GM23248 (cell line): ENCODE data around the gene SMPD3. TPM values are rescaled to one million over a fixed set of nuclear protein-coding genes. Genes with fewer than 3 reads are reported as not detected.

ENCODE experiments used
- DNase-seq: peaks from one replicate; pipeline ENCODE4 v3.0.0-alpha.2; 2015
- H2AFZ ChIP-seq: fragments of 200-600 bp; sonication (generic); 2 replicates; pipeline ENCODE4 v1.6.1; 2016; ENCODE audit warnings: antibody characterized with exemption
- H3F3A ChIP-seq: fragments of 200-600 bp; sonication (generic); 2 replicates; pipeline ENCODE4 v1.6.1; 2016; ENCODE audit warnings: mild to moderate bottlenecking, antibody characterized with exemption, mixed run types; ENCODE audit not compliant: insufficient read depth
- H3K27ac ChIP-seq: fragments of 200-600 bp; sonication (generic); 2 replicates; pipeline ENCODE4 v1.5.1; 2016; ENCODE audit warnings: mild to moderate bottlenecking
- H3K27me3 ChIP-seq: fragments of 200-600 bp; sonication (generic); replicated peaks from 2 replicates; pipeline ENCODE4 v1.6.1; 2016; ENCODE audit warnings: mild to moderate bottlenecking; ENCODE audit not compliant: insufficient read depth
- H3K36me3 ChIP-seq: fragments of 200-600 bp; sonication (generic); 2 replicates; pipeline ENCODE4 v1.6.1; 2016; ENCODE audit warnings: low read depth, mild to moderate bottlenecking
- H3K4me1 ChIP-seq: fragments of 200-600 bp; sonication (generic); 2 replicates; pipeline ENCODE4 v1.6.1; 2016; ENCODE audit warnings: mild to moderate bottlenecking; ENCODE audit not compliant: insufficient read depth
- H3K4me2 ChIP-seq: fragments of 200-600 bp; sonication (generic); one replicate; pipeline ENCODE4 v1.6.1; 2016; ENCODE audit warnings: mild to moderate bottlenecking; ENCODE audit not compliant: unreplicated experiment
- H3K4me3 ChIP-seq: fragments of 200-600 bp; sonication (generic); 2 replicates; pipeline ENCODE4 v1.5.1; 2016; ENCODE audit warnings: mild to moderate bottlenecking
- H3K79me2 ChIP-seq: fragments of 200-600 bp; sonication (generic); 2 replicates; pipeline ENCODE4 v1.6.1; 2016; ENCODE audit warnings: mild to moderate bottlenecking; ENCODE audit not compliant: insufficient read depth
- H3K9ac ChIP-seq: fragments of 200-600 bp; sonication (generic); 2 replicates; pipeline ENCODE4 v1.6.1; 2016; ENCODE audit warnings: mild to moderate bottlenecking
- H3K9me2 ChIP-seq: fragments of 200-600 bp; sonication (generic); 2 replicates; pipeline ENCODE4 v1.6.1; 2016; ENCODE audit warnings: mixed run types, mild to moderate bottlenecking, moderate library complexity; ENCODE audit not compliant: insufficient read depth
- H3K9me3 ChIP-seq: fragments of 200-600 bp; sonication (generic); one replicate; pipeline ENCODE4 v1.6.1; 2017; ENCODE audit warnings: low read depth
- H4K20me1 ChIP-seq: fragments of 200-600 bp; sonication (generic); 2 replicates; pipeline ENCODE4 v1.6.0; 2016; ENCODE audit not compliant: insufficient read depth
- EZH2 ChIP-seq: fragments of 200-600 bp; sonication (generic); IDR thresholded peaks from 2 replicates; pipeline ENCODE4 v1.6.1; 2018; ENCODE audit warnings: antibody characterized with exemption, mild to moderate bottlenecking; ENCODE audit not compliant: insufficient read depth, poor library complexity, severe bottlenecking
- EZH2phosphoT487 ChIP-seq: fragments of 200-600 bp; sonication (generic); IDR thresholded peaks from 2 replicates; pipeline ENCODE4 v1.6.1; 2018; ENCODE audit warnings: antibody characterized with exemption, moderate library complexity, mild to moderate bottlenecking, low read depth; ENCODE audit not compliant: insufficient read depth
- WGBS, 2 experiments: methylation state at CpG; one replicate each; pipeline ENCODE4 v1.1.6; 2015 to 2017; ENCODE audit warnings: low lambda C conversion rate in 2 of 2, low coverage in 1 of 2; ENCODE audit errors: missing lambda C conversion rate in 2 of 2; 5-methylcytosine and 5-hydroxymethylcytosine counted together
- in situ Hi-C: fragments of 300-500 bp; cut with MboI; formaldehyde crosslinking; loops from 2 replicates; pipeline ENCODE4 v1.15.0; 2020
- polyA plus RNA-seq: library from polyadenylated mRNA; unstranded; fragments of >200 nt; fragmentation: Nextera tagmentation; extraction: Ambion mirVana; gene quantifications from 2 replicates; pipeline ENCODE4 v1.2.1, GENCODE V29; 2016
- total RNA-seq: library from RNA; depleted of rRNA; stranded (reverse); fragments of >200 nt; shearing (Covaris generic); gene quantifications from 2 replicates; pipeline ENCODE4 v1.2.3, GENCODE V29; 2014

SMPD3 gene
- total and polyA plus RNA-seq, 2 experiments from 2014 or later, result 0.24 to 0.32 TPM

GRCh38 chr16:68355447-68356248 lies 92.7 kb downstream of the SMPD3 start:
- no peak overlapping the region for H3K27ac ChIP-seq
- H3K79me2 ChIP-seq, result no peaks in the 10 kb centered on the region
- no peak overlapping the region for H3K9ac ChIP-seq
- H3K27me3 ChIP-seq, result no peaks in the 10 kb centered on the region
- H3K4me2 ChIP-seq, result no peak overlapping the region
- in situ Hi-C loops, result no loop called here
- H3K4me1 ChIP-seq, result no peaks in the 10 kb centered on the region
- 89 to 93% methylated on average over 25 to 26 of the region's 28 CpGs for WGBS, 2 experiments
- no peaks in the 10 kb centered on the region for H3K9me3 ChIP-seq
- H3K9me2 ChIP-seq, result no peaks in the 10 kb centered on the region
- no peak for DNase-seq
- no peaks in the 10 kb centered on the region for H3K36me3 ChIP-seq
- TF ChIP-seq EZH2phosphoT487, result no peak
- TF ChIP-seq EZH2, result no peak
- no peak overlapping the region for H2AFZ ChIP-seq
- H3K4me3 ChIP-seq, result no peak overlapping the region
- no peaks in the 10 kb centered on the region for H3F3A ChIP-seq
- no peaks in the 10 kb centered on the region for H4K20me1 ChIP-seq

GRCh38 chr16:68354816-68355215 lies 93.5 kb downstream of the SMPD3 start:
- in situ Hi-C loops, result no loop called here
- Histone ChIP-seq H3K4me1 (no peaks in the 10 kb centered on the region), H3K36me3 (no peaks in the 10 kb centered on the region), H3K27ac (no peak overlapping the region), H3K79me2 (no peaks in the 10 kb centered on the region), H3K27me3 (no peaks in the 10 kb centered on the region), H3F3A (no peaks in the 10 kb centered on the region), H4K20me1 (no peaks in the 10 kb centered on the region), H3K9me2 (no peaks in the 10 kb centered on the region), H3K4me2 (no peak overlapping the region), H2AFZ (no peak overlapping the region), H3K9ac (no peak overlapping the region), H3K9me3 (no peaks in the 10 kb centered on the region), H3K4me3 (no peak overlapping the region)
- 79 to 81% methylated on average over 9 of the region's 9 CpGs for WGBS, 2 experiments
- TF ChIP-seq EZH2phosphoT487, result no peak
- no peak for TF ChIP-seq EZH2
- no peak for DNase-seq

GRCh38 chr16:68353366-68353765 lies 94.9 kb downstream of the SMPD3 start:
- H3K9ac ChIP-seq, result no peak overlapping the region
- H3F3A ChIP-seq, result no peaks in the 10 kb centered on the region
- H3K27me3 ChIP-seq, result no peaks in the 10 kb centered on the region
- no peaks in the 10 kb centered on the region for H3K4me1 ChIP-seq
- no peak for TF ChIP-seq EZH2
- TF ChIP-seq EZH2phosphoT487, result no peak
- no peaks in the 10 kb centered on the region for H4K20me1 ChIP-seq
- DNase-seq, result no peak
- H3K4me2 ChIP-seq, result no peak overlapping the region
- no peaks in the 10 kb centered on the region for H3K79me2 ChIP-seq
- no peaks in the 10 kb centered on the region for H3K9me3 ChIP-seq
- in situ Hi-C loops, result no loop called here
- H2AFZ ChIP-seq, result no peak overlapping the region
- H3K36me3 ChIP-seq, result peaks cover 3% of the 10 kb centered on the region; the same call in 1 of the 2 replicates
- no peak overlapping the region for H3K27ac ChIP-seq
- WGBS, 2 experiments, result 89% methylated on average over 13 of the region's 13 CpGs
- H3K4me3 ChIP-seq, result no peak overlapping the region
- H3K9me2 ChIP-seq, result no peaks in the 10 kb centered on the region

- H3K4me2 ChIP-seq, result no peak overlapping the region
- in situ Hi-C loops, result no loop called here
- no peaks in the 10 kb centered on the region for H3F3A ChIP-seq
- no peak overlapping the region for H2AFZ ChIP-seq
- H3K4me1 ChIP-seq, result no peaks in the 10 kb centered on the region
- H3K27ac ChIP-seq, result no peak overlapping the region
- WGBS, 2 experiments, result 97 to 98% methylated on average over 10 to 11 of the region's 11 CpGs
- H3K4me3 ChIP-seq, result no peak overlapping the region
- H4K20me1 ChIP-seq, result no peaks in the 10 kb centered on the region
- DNase-seq, result no peak
- H3K9me3 ChIP-seq, result no peaks in the 10 kb centered on the region
- no peak overlapping the region for H3K9ac ChIP-seq
- TF ChIP-seq EZH2phosphoT487, result no peak
- no peak for TF ChIP-seq EZH2
- no peaks in the 10 kb centered on the region for H3K9me2 ChIP-seq
- peaks cover 3% of the 10 kb centered on the region; the same call in 1 of the 2 replicates for H3K36me3 ChIP-seq
- no peaks in the 10 kb centered on the region for H3K79me2 ChIP-seq
- no peaks in the 10 kb centered on the region for H3K27me3 ChIP-seq
These were observed 96.3 kb downstream of the SMPD3 start for GRCh38 chr16:68351991-68352431.
